Caco-2 (cell line): Measurements from ENCODE around the gene PAQR7. TPM values are rescaled to one million over a fixed set of nuclear protein-coding genes. Genes with fewer than 3 reads are reported as not detected.

Experiments used
- BruUV-seq: library from RNA; stranded (reverse); fragments of 400-500 nt; replicated peaks from 2 replicates; lab custom pipeline; 2021; lab: Mats Ljungman, UMichigan
- CTCF ChIA-PET: fragments of 300-600 bp; sonication (Branson Sonifier 250); formaldehyde crosslinking; loops from one replicate; lab custom pipeline; 2022; ENCODE audit warnings: antibody characterized with exemption; lab: Charles Lee
- POLR2A ChIA-PET: fragments of 300-600 bp; sonication (Branson Sonifier 250); formaldehyde crosslinking; loops from one replicate; lab custom pipeline; 2022; ENCODE audit warnings: antibody characterized with exemption; lab: Charles Lee
- DNase-seq, 2 experiments: peaks; one replicate each; pipeline versions ENCODE4 v3.0.0 to v3.0.0-alpha.2; 2020 to 2022
- H3K27me3 ChIP-seq: replicated peaks from 2 replicates; pipeline ENCODE4 v1.6.0; 2011; ENCODE audit warnings: low read length; ENCODE audit not compliant: control insufficient read depth, insufficient read depth
- H3K36me3 ChIP-seq: 2 replicates; pipeline ENCODE4 v1.5.1; 2011; ENCODE audit warnings: low read length; ENCODE audit not compliant: control insufficient read depth, insufficient read depth
- H3K4me1 ChIP-seq: fragments of 250-450 bp; sonication (Bioruptor Pico); 2 replicates; pipeline ENCODE4 v1.5.1; 2020; ENCODE audit warnings: mild to moderate bottlenecking
- H3K4me3 ChIP-seq: 2 replicates; pipeline ENCODE4 v1.5.1; 2011; ENCODE audit warnings: low read depth, mild to moderate bottlenecking, control low read depth, low read length
- H3K9me3 ChIP-seq: fragments of 250-450 bp; sonication (Bioruptor Pico); 2 replicates; pipeline ENCODE4 v1.5.1; 2020; ENCODE audit warnings: mild to moderate bottlenecking, moderate library complexity
- H3K27ac Mint-ChIP-seq: one replicate; pipeline ENCODE4 v1.8.0; 2022; ENCODE audit warnings: mixed read lengths; ENCODE audit not compliant: unreplicated experiment
- H3K27me3 Mint-ChIP-seq: one replicate; pipeline ENCODE4 v1.8.0; 2022; ENCODE audit warnings: mixed read lengths; ENCODE audit not compliant: insufficient read depth, unreplicated experiment
- H3K36me3 Mint-ChIP-seq: one replicate; pipeline ENCODE4 v1.8.0; 2022; ENCODE audit warnings: mild to moderate bottlenecking, mixed read lengths; ENCODE audit not compliant: insufficient read depth, unreplicated experiment
- H3K4me1 Mint-ChIP-seq: one replicate; pipeline ENCODE4 v1.8.0; 2022; ENCODE audit warnings: low read depth, mixed read lengths; ENCODE audit not compliant: unreplicated experiment
- H3K4me3 Mint-ChIP-seq: one replicate; pipeline ENCODE4 v1.8.0; 2022; ENCODE audit warnings: mild to moderate bottlenecking, moderate library complexity, mixed read lengths; ENCODE audit not compliant: unreplicated experiment
- H3K9me3 Mint-ChIP-seq: one replicate; pipeline ENCODE4 v1.8.0; 2022; ENCODE audit warnings: mixed read lengths; ENCODE audit not compliant: unreplicated experiment
- intact Hi-C: fragments of 100-400 bp; cut with micrococcal nuclease; formaldehyde crosslinking; loops from one replicate; pipeline ENCODE4 v1.10.0; 2022; ENCODE audit not compliant: unreplicated experiment
- total RNA-seq: library from RNA; stranded (reverse); gene quantifications from 2 replicates; pipeline ENCODE4 v1.2.3, GENCODE V29; 2022
- TF ChIP-seq, protein P1 (sequence below), 2 experiments: fragments of 200-600 bp in 1 of 2; IDR thresholded peaks; 1 replicate in 1 of 2; 2 replicates in 1 of 2; pipeline versions ENCODE4 v1.5.1 to v1.8.0; 2011 to 2022; ENCODE audit warnings: antibody characterized with exemption in 1 of 2, control low read depth in 1 of 2, inconsistent platforms in 1 of 2, low read depth in 1 of 2, low read length in 1 of 2, mild to moderate bottlenecking in 1 of 2, moderate library complexity in 1 of 2; ENCODE audit not compliant: insufficient read depth in 1 of 2, severe bottlenecking in 1 of 2, unreplicated experiment in 1 of 2

The PAQR7 gene
- total RNA-seq, 1 experiment from 2014 or later, result 22.3 TPM

DNA sequence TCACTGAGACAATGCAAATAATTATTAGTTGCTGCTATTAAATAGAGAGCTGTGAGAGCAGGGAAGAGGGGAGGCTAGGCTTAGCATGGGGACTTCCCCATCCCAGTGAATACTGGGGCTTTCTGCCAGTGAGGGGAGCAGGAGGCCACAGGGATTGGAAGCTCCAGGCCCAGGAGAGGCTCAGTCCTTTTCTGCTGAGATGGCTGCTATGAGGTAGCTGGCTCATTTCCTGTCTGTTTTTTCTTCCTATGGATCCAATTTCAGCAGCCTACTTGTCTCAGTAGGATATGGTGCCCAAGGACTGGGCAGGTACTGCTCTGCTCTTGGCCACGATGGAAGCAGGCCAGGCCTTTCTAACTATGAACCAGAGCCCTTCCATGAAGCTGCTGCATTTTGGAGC is 20.8 kb upstream of the PAQR7 start:
- POLR2A ChIA-PET, result interaction anchor here (2.1 kb wide), 1 partner anchor 21 kb away, joined by 10 read pairs; the partner anchor contains the start of gene PAQR7
- Histone ChIP-seq H3K4me3 (no peak overlapping the region), H3K9me3 (no peaks in the 10 kb centered on the region), H3K36me3 (peaks cover 4% of the 10 kb centered on the region), H3K4me1 (peaks cover 32% of the 10 kb centered on the region), H3K27me3 (no peaks in the 10 kb centered on the region)
- H3K4me1 Mint-ChIP-seq, result no peaks in the 10 kb centered on the region
- TF ChIP-seq, protein P1, sequence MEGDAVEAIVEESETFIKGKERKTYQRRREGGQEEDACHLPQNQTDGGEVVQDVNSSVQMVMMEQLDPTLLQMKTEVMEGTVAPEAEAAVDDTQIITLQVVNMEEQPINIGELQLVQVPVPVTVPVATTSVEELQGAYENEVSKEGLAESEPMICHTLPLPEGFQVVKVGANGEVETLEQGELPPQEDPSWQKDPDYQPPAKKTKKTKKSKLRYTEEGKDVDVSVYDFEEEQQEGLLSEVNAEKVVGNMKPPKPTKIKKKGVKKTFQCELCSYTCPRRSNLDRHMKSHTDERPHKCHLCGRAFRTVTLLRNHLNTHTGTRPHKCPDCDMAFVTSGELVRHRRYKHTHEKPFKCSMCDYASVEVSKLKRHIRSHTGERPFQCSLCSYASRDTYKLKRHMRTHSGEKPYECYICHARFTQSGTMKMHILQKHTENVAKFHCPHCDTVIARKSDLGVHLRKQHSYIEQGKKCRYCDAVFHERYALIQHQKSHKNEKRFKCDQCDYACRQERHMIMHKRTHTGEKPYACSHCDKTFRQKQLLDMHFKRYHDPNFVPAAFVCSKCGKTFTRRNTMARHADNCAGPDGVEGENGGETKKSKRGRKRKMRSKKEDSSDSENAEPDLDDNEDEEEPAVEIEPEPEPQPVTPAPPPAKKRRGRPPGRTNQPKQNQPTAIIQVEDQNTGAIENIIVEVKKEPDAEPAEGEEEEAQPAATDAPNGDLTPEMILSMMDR (IDR thresholded peaks at IDR 0.05; ENCODE audit: insufficient read depth in 1 of 2, low read depth in 1 of 2, low read length in 1 of 2, severe bottlenecking in 1 of 2, unreplicated experiment in 1 of 2), result no peak
- no peak overlapping the region for H3K4me3 Mint-ChIP-seq
- CTCF ChIA-PET, result interaction anchor here (0.9 to 5.4 kb wide), 11 partner anchors 8 to 124 kb away, joined by 3 to 69 read pairs (median 6); partner anchors contain the start of genes PAFAH2 and PAQR7
- H3K36me3 Mint-ChIP-seq, result peaks cover 28% of the 10 kb centered on the region
- H3K27me3 Mint-ChIP-seq, result no peaks in the 10 kb centered on the region
- intact Hi-C loops, result no loop called here
- BruUV-seq, result no TSS peak
- no peak overlapping the region for H3K27ac Mint-ChIP-seq
- no peaks in the 10 kb centered on the region for H3K9me3 Mint-ChIP-seq
- no peak for DNase-seq

DNA sequence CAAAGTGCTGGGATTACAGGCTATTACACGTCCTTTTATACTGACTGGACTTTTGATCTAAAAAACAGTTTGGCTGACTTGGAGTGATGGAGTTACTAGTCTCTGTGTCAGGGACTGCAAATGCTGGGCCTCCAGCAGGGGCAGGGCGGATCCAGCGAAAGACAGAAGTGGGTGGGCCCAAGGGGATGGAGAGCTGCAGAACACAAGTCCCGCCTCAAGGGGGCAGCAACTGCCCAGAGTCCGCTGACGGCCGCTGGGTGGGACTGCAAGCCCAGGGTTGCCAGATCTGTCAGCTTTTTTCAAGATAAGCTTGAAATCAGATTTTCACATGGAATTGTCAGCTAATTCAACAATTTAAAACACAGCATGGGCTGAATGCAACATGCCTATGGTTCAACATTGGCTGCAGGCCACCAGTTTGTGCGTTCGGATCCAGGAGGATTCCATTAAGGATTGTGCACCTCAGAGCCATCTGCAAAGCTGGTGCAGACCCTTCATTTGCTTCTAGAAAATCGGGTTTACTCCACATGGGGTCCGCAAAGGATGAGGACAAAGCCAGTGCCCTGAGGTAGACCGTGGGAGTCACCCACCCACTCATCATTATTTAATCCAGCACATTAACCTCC is 20.0 kb upstream of the PAQR7 start:
- ChIA-PET CTCF (interaction anchor here (0.6 to 5.4 kb wide), 22 partner anchors 9 to 667 kb away, joined by 3 to 69 read pairs (median 5); partner anchors contain the start of genes PAFAH2, PAQR7 and PDIK1L), POLR2A (interaction anchor here (1.0 to 2.1 kb wide), 3 partner anchors 20 to 102 kb away, joined by 4 to 15 read pairs (median 10); partner anchors contain the start of genes PAFAH2 and PAQR7)
- TF ChIP-seq, protein P1 (IDR thresholded peaks at IDR 0.05; ENCODE audit: insufficient read depth in 1 of 2, low read depth in 1 of 2, low read length in 1 of 2, severe bottlenecking in 1 of 2, unreplicated experiment in 1 of 2), result peak; percentile 86 to 95
- H3K4me1 ChIP-seq, result peaks cover 40% of the 10 kb centered on the region
- peak; percentile 85 to 91 for DNase-seq
- intact Hi-C loops, result loop anchor here (1.0 kb wide), 3 partner anchors 58 to 115 kb away; partner anchors contain the start of gene PAFAH2
- Mint-ChIP-seq H3K9me3 (no peaks in the 10 kb centered on the region), H3K27me3 (no peaks in the 10 kb centered on the region), H3K36me3 (peaks cover 23% of the 10 kb centered on the region), H3K4me1 (peaks cover 3% of the 10 kb centered on the region), H3K27ac (no peak overlapping the region), H3K4me3 (no peak overlapping the region)
- no peaks in the 10 kb centered on the region for H3K9me3 ChIP-seq
- BruUV-seq, result no TSS peak
- no peaks in the 10 kb centered on the region for H3K27me3 ChIP-seq
- peaks cover 4% of the 10 kb centered on the region for H3K36me3 ChIP-seq
- H3K4me3 ChIP-seq, result no peak overlapping the region

DNA sequence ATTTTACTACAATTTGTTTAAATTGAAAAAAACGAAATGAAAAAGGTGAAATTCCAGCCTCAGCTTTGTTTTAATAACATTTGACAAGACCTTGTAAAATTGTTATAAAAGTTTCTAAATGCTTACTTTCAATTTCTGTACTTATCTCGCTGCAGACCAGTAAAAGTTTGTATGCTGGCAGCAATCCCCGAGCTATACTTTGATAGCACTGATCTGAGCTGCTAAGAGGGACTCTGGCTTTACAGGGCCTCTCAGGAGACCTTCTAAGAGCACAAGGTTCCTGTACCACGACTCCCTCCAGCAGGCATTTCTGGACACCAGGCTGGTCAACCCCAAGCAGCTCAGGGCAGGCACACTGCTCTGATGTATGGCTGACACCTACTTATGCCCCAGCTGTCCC is 17.6 kb upstream of the PAQR7 start:
- ChIA-PET POLR2A (interaction anchor here (0.5 to 1.1 kb wide), 2 partner anchors 18 to 210 kb away, joined by 5 to 14 read pairs; partner anchors contain the start of gene PAQR7), CTCF (interaction anchor here (1.9 to 5.4 kb wide), 2 partner anchors 18 to 105 kb away, joined by 14 to 69 read pairs; partner anchors contain the start of genes PAFAH2 and PAQR7)
- no peak for DNase-seq
- H3K9me3 ChIP-seq, result no peaks in the 10 kb centered on the region
- BruUV-seq, result TSS peak; percentile 90
- H3K4me1 ChIP-seq, result peaks cover 54% of the 10 kb centered on the region
- Mint-ChIP-seq H3K4me1 (peaks cover 18% of the 10 kb centered on the region), H3K9me3 (no peaks in the 10 kb centered on the region), H3K4me3 (no peak overlapping the region), H3K27me3 (no peaks in the 10 kb centered on the region), H3K27ac (no peak overlapping the region), H3K36me3 (peaks cover 30% of the 10 kb centered on the region)
- H3K4me3 ChIP-seq, result no peak overlapping the region
- intact Hi-C loops, result no loop called here
- H3K36me3 ChIP-seq, result peaks cover 2% of the 10 kb centered on the region; the same call in 1 of the 2 replicates
- TF ChIP-seq, protein P1 (IDR thresholded peaks at IDR 0.05; ENCODE audit: insufficient read depth in 1 of 2, low read depth in 1 of 2, low read length in 1 of 2, severe bottlenecking in 1 of 2, unreplicated experiment in 1 of 2), result no peak
- H3K27me3 ChIP-seq, result no peaks in the 10 kb centered on the region
